RPMI8226 (cell line): Measurements from ENCODE around the gene ALKBH5.
A peak's percentile ranks its signal among the peaks of the same experiment; 100 is the strongest.
"Not testable (repeated sequence)": the region's sequence is repeated elsewhere in the genome, so short reads cannot be mapped to it uniquely, and the experiment has no call there.

ENCODE experiments used
- DNase-seq: peaks from one replicate; pipeline ENCODE4 v3.0.0-alpha.2; 2015

ALKBH5 gene

DNA sequence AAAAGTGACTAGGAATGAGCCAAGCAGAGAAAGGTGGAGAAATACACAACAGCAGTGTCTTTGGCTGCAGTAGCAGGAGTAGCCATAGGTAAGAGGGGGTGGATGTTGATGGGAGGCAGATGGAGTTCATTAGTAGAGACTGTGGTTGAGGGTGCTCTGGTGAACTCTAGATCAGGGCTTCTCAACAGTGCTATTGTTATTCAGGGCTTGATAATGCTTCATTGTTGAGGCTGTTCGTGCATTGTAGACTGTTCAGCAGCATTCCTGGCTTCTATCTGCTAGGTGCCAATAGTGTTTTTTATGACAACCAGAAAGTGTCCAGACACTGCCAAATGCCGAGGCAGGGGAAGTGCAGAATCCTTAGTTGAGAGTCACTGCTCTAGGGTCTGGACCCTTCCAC, 3.6 kb downstream of the ALKBH5 start:
- DNase-seq, result no peak

DNA sequence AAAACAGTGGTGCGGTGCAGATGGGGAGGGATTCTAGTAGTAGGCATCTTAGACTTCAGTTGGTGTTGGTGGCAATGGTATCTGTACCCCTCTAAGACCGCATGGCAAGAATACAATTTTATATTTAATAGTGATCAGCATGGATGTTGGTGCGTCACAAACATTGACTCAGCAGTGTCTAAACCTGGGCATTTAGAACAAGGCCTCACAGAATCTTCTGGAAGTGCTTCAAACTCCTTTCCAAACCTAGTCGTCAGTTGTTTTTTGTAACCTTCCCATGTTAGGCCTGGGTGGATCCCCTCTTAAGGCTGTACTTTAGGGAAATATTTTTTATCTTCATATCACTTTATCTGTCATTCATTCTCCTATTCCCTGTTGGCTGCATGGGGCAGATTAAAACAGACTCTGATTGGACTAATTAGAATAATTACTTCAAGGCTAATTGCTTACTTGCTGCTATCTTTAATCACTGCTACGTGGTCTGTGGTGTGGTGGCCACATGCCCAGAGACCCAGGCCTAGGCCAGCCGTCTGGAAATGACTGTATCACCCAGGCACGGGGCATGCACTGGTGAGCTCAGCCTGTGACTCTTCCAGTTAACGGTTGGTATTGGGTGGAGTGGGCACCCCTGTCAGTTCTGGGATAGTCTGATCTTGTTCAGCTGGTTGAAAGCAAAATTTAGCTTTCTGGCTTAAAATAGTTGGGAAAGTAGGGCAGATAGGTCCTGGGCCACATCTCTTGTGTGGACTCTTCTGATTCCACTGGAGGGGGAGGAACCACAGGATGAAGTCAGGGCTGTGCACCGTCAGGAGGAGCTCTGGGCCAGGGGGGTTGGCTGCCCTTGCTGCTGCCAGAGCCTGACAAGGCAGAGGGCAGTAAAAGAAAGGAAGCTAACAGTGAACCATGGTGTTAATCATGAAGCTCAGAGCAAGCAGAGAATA, 4.5 kb downstream of the ALKBH5 start:
- no peak for DNase-seq

DNA sequence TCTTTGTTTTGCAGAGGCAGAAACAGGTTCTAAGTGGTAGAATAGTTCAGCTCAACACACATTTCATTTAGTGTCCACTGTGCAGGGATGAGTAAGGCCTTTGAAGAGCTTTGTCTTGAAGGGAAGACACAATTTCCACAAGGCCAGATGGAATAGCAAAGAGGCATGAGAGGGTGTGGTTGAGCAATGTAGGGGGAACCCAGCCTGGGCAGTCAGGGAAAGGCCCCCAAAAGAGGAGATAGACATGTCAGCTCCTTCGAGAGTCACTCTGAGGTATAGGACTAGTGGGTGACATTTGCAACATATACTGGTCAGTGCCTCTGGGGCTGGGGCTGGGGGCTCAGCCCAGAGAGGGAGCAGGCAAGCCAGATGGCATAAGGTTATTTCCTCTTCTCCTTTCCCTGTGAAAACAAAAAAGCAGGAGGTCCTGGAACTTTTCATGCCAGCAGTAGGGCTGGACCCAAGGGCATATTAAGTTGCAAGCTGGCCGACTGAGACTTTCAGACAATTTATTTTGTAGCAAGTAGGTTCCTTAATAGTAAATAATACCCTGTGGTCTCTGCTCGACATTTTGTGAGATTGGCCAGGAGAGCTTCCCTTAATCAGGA, 7.1 kb downstream of the ALKBH5 start:
- DNase-seq, result no peak

DNA sequence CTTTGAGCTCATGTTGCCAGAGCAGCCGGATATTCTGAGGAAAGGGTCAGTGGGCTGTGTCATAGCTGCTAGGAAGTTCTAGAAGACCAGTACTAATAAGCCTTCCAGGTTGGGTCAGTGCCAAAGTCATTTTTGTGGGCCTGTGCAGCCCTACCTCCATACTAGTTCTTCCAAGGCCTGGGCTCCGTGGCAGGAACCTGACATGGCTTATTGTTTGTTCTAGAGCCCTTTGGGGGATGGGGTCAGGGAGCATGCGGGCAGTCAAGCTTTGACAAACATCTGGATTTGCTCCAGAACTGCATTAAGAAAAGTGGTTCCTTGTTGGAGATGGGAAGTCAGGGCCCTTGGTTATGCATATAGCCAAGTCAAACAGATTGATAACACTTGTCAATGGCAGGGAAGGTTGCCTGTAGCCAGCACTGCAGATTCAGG, 7.6 kb downstream of the ALKBH5 start:
- DNase-seq, result no peak

DNA sequence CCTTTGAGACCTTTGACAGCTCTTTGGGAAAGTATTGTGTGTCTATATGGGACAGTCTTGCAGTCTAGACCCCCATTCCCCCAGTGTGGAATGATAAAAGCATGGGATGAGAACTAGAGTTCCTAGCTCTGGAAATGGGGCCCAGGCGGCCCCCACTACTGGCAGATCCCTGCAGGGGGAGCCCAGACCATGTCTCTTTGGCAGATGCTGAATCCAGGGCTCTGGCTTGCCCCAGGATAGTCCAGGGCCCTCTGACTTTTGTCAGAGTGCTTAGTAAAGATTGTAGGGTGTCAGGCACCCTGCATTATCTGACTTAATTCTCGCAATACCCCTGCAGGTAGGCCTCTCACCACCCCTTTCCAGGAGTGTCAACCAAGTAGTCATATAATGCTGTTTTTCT, 8.3 kb downstream of the ALKBH5 start:
- DNase-seq, result peak; percentile 27

DNA sequence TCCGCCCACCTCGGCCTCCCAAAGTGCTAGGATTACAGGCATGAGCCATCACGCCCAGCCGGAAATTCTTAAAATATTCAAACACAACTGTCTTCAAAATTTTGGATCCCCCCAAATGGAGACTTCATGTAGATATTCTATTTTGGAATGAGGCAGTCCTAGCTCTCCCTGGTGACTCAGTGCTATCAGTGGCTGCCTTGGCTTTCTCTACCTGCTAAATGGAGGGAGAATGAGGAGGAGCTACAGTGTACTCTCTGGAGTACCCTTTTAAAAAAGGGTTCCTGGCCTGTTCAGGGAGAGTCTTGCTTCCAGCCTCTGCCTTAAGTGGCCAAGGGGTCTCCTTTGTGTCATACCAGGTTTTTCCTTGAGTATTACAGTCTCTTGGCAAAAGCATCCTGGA, 10.8 kb downstream of the ALKBH5 start:
- DNase-seq, result no peak

DNA sequence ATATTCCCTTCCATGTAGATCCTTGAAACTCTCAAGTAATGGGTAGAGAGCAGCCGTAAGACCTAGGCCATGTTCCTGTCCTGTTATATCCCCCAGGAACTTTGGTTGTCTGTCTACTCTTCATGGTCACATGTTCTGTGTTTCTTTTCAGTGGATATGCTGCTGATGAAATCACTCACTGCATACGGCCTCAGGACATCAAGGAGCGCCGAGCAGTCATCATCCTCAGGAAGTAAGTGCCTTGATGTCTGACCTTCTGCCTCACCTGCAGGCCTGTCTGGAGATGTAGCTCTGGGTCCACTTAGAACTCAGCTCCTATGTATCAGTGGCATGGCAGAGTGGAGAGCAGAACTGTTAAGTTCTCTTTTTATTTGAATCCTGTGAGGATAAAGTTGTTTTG, 11.2 kb downstream of the ALKBH5 start:
- DNase-seq, result no peak

DNA sequence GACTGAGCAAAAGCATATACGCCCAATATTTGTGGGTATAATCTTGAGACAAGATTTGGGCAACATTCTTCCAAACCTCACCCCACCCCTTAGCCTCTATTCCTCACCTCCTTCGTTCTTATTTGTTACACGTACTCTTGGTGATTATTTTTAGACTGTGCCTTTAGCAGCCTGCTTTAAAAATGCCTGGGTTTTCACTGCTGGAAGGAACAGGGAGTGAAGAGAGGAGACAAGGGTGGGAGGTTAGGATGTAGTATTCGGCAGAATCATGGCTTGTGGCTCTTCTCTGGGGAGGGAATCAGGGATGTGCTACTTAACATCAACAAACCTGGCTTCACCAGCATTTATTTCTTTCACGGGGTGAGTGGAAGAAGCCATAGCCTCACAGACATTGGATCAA, 11.6 kb downstream of the ALKBH5 start:
- DNase-seq, result no peak

DNA sequence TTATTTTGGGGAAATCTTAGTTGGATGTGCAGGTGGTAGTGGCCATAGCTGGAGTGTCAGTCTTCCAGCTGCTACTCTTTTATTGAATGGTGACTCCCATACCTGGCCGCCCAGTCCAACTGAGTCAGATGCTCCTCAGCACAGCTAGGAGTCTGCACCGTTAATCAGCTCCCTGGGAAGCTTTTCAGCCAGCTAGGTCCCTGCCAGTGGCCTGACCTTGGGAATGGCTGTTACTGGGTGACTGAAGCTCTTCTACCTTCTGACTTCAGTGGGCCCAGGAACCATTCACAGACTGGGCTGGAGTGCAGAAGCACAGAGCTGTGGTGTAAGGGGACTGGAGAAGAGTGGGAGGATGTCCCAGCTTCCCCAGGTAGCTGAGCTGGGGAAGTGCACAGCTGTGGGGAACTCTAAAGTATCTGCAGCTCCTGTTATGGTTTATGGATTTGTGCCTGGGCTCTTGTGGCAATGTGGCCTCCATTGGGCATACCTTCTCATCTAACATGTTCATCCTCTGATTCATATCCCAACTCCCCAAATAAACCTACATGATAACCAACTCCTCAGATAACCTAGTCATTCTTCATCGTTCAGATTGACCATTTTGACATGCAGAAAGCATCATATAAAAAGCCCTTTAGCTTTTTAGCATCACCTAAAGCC, 14.0 kb downstream of the ALKBH5 start:
- no peak for DNase-seq

DNA sequence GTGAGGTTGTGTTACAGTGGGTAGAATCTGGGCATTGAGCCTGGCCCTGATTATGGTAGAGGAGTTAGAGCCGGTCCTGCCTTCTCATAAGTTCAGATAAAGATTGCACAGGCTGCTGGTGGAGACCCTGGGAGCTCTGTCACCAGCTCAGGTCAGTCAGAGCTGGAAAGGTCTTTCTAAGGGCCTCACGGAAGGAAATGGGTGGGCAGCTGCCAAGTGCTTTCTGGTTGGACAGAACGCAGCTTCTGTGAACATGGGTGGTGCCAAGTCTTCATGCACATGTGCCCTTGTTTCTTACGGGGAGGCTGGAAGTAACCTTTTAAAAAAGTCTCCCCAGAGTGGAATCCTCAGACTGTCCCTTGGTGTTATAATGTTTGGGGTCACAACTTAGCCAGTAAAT, 14.9 kb downstream of the ALKBH5 start:
- DNase-seq, result no peak

DNA sequence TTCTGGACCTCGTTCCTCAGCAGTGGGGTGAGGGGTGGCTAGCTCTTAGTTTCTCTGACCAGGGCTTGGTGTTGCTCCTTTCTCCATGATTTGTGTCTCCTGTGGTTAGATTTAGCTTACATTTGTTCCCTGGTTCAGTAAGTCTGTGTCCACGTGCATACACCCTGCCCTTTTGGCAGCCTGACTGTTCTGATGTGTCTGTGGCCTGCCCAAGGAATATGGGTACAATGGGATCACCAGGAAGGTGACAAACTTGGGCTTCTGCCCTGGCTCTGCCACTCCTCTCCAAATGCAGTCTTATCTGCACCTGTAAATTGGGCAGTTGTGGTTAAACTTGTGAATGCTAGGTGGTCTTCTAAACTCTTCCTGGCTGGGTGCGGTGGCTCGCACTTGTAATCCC, 17.5 kb downstream of the ALKBH5 start:
- DNase-seq, result no peak

DNA sequence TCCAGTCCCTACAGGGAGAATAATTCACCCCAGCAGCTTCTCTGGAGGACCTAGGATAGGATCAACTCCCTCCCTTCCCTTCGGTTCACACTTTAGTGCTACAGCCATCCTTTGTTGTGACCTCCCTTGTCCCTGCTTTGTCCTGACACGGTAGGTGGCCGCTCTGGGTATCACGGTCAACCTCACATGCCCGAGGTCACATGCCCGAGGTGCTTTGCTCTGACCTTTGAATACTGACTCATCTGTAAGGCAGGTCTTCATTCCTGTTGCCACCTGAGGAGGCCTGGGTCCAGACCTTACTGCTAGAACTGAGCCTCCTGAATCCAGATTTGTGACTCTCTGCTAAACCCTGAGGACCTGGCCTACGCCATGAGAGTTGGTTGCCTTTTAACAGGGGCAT, 19.7 kb downstream of the ALKBH5 start:
- no peak for DNase-seq

DNA sequence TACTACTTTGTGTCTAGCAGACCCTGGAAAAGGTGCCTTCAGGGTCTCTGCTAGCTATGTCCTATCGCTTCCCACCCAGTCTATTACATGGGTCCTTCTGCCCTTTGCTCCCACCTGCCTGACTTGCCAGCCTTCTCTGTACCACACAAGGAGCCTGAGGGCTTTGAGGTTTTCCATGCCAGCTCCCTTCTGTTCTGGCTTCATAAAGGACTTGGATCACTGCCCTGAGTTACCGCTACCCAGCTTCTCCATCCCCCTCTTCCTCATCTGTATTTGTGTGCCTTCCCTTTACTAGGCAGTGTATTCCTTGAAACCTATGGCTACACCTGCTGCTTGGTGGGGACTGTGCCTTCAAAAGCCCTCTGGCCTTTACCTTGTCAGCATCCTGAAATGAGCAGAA, 22.2 kb downstream of the ALKBH5 start:
- DNase-seq, result no peak

DNA sequence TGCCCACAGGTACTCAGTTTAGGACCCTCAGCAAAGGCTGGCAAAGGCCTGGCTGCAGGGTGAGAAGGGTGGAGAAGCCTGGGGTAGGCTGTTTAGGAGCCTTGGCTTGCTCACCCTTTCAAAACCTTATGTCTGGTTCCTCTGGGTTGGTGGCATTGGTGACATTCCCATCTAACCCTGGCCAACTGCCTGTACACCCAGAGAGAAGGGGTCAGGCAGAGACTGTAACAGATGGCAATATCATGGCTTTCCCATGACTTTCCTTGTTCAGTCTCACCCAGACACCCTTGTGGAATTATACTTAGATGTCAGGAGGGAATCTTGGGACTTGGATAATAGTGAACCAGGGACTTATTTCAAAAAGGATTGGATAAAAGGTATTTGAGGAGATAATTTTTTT, 23.3 kb downstream of the ALKBH5 start:
- DNase-seq, result no peak

DNA sequence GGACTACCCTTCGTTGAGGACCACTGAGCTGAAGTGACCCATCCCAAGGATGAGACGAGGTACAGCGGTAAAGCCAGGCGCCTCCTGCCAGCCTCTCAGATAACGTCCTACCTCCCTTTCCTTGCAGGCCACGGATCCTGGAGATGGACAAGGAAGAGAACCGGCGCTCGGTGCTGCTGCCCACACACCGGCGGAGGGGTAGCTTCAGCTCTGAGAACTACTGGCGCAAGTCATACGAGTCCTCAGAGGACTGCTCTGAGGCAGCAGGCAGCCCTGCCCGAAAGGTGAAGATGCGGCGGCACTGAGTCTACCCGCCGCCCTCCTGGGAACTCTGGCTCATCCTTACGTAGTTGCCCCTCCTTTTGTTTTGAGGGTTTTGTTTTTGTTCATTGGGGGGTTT, 24.5 kb downstream of the ALKBH5 start:
- DNase-seq, result no peak

DNA sequence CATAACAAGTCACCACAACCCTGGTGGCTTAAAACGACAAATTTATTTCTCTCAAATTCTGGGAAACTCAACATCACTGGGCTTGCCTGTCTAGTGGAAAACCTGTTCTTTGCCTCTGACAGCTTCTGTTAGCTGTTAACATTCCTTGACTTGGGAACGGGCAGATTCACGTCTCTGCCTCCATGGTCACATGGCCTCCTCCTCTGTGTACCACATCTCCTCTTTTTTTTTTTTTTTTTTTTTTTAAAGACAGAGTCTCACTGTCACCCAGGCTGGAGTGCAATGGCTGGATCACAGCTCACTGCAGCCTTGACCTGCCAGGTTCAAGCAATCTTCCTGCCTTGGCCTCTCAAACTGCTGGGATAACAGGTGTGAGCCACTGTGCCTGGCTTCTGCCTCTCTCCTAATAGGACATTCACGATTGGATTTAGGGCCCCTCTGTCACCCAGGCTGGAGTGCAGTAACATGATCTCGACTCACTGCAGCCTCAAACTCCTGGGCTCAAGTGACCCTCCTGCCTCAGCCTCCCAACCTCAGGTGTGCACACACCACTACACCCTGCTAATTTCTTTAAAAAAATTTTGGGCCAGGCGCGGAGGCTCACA, 30.1 kb downstream of the ALKBH5 start:
- DNase-seq, result no peak

DNA sequence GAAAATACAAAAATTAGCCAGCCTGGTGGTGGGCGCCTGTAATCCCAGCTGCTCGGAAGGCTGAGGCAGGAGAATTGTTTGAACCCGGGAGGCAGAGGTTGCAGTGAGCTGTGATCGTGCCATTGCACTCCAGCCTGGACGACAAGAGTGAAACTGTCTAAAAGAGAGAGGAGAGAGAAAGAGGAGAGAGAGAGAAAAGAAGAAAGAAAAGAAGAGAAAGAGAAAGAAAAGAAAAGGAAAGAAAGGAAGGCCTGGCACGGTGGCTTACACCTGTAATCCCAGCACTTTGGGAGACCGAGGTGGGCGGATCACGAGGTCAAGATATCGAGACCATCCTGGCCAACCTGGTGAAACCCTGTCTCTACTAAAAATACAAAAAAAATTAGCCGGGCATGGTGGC, 33.3 kb downstream of the ALKBH5 start:
- not testable (repeated sequence) for DNase-seq

DNA sequence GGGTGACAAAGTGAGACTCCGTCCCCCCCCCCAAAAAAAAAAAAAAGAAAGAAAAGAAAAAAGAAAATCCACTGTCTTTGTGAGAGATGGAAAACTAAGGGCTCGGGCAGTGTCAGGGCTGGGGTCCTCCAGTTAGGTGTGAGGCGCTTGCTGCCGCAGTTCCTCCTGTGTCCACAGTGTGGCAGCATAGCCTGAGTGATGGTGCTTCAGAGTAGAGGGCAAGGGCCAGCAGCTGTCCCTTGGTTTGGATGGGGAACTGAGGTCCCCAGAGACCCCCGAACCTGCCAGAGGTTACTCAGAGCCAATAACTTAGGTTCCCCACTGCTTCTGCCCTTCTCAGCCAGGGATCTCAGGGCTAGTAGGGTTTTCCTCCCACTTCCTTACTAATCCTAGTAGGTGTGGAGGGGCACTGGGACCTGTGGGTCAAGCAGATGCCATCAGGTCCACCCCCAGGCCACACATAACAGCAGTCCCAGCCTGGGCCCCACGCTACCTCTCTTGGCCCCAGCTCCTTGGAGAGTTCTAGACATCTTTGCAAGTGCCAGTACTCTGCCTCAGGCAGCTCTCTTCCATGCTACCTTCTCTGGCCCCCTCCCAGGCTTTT, 33.9 kb downstream of the ALKBH5 start:
- peak; percentile 83 for DNase-seq

DNA sequence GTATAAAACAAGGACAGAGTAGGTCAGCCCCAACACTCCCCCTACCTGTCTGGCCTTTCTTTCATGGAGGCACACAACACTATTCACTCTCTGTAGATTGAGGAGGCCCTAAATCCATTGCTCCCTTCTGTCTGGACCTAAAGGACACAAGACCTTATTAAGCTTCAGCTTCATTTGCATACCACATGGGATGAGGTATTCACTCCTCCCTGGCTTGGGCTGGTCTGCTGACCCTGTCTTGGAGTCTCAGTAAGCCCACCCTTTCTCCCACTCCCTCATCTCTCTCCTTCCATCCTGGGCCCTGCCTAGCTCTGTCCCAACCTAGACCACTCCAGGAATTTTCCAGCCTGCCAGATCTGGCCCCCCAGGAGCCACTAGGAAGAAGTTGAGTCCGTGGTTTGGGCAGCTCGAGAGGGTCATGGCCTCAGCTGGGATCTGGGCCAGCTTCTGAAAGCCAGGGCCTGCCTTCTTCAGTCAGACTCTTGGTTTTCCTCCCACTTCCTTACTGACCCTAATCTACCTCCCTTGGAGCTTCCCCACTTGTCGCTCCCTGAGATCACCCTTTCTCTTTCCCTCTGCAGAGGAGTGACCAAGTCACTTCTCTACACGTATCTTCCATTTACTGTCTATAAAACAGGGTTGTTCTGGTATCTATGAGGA, 35.3 kb downstream of the ALKBH5 start:
- no peak for DNase-seq

DNA sequence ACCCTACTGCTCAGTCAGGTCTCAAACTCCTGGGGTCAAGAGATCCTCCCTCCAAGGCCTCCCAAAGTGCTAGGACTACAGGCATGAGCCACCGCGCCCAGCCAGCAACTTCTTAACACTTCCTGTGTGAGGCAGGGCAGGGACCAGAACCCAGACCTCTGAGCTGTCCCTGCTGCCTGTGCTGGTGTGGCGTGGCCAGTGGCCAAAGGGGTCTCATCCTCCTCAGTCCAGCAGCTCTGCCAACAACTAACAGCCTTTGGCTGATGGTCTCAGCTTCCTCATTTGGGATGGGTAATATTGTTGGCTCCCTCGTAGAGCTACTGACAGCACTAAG, 40.4 kb downstream of the ALKBH5 start:
- DNase-seq, result no peak

DNA sequence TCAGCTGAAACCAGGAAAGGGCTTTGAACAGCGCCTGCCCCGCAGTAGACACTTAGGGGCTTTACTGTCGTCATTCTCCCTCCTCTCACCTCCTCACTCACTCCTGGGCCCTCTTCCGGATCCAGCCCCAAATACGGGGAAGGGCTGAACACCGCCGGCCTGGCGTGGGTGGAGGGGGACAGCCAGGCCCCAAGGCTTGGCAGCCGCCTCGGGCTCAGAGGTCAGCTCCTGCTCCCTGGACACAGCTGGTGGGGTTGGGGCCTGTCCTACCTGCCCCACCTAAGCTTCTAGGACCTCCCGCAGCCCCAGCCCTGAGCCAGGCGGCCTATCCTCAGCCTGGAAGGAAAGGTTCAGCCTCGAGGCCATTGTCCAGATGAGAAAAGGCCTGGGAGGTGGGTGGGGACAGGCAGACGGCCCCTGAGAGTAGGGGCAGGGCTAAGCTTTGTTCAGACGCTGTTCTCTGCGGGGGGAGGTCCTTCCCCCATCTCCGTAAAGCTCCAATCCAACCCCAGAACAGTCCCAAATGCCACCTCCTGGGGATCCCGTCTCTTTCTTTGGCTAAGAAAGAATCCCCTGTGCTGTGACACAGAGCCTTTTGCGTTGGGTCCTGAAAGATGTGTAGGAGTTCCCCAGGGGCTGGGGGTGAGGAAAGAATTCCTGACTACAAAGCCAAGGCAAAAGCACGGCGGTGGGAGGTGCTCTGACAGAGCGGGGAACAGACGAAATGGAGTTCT, 40.9 kb downstream of the ALKBH5 start:
- no peak for DNase-seq

DNA sequence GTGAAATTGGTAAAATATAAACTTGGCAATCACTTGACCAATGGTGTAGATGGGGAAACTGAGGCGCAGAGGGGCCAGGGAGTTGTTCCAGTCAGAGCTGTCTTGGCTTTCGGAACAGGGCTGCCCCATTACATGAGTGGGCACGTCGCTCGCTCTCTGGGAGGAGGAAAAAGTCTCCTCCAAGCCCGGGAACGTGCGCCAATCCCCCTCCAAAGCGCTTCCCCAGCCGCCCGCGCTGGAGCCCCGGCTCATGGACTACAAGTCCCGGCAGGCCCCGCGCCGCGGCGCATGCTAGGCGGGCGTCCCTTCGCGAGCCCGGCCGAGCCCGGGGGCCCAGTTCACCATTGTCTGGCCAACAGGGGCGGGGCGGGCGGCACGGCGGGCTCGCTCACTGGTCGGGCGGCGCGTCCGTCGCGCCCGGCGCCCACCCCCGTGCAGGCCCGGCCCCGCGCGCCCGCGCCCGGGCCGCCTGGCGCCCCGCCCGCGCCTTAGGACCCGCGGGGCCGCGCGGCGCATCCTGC, 41.6 kb downstream of the ALKBH5 start, which contains the start of gene LLGL1:
LLGL1 (plus strand) TSS at position 515 of the 521 bp plus-strand sequence. CDS start 48 bp downstream, outside the sequence.
- peak; percentile 99 for DNase-seq
